Natural killer cell (primary cell): ENCODE data around the gene USP44. TPM values are rescaled to one million over a fixed set of nuclear protein-coding genes. Genes with fewer than 3 reads are reported as not detected.

Experiments
- ATAC-seq, 3 donors: fragments of 150-1000 bp in 2 of 3; fragments of 200-7000 bp in 1 of 3; cut with Tn5 transposase; 1 replicate in 1 of 3; 2 replicates in 2 of 3; pipeline ENCODE4 v1.10.0; 2021; ENCODE audit warnings: mild to moderate bottlenecking in 2 of 3, moderate library complexity in 2 of 3
- DNase-seq, 2 donors: peaks; one replicate each; pipeline versions ENCODE4 v3.0.0 to v3.0.0-alpha.2; 2013 to 2021; ENCODE audit warnings: mixed read lengths in 1 of 2
- H3K27ac ChIP-seq: one replicate; pipeline ENCODE4 v1.5.1; 2013; ENCODE audit warnings: mild to moderate bottlenecking, low read length
- H3K27me3 ChIP-seq: one replicate; pipeline ENCODE4 v1.6.1; 2013; ENCODE audit warnings: low read length; ENCODE audit not compliant: control insufficient read depth, insufficient read depth
- H3K36me3 ChIP-seq: one replicate; pipeline ENCODE4 v1.6.1; 2013; ENCODE audit warnings: low read length; ENCODE audit not compliant: control insufficient read depth, insufficient read depth
- H3K4me1 ChIP-seq: one replicate; pipeline ENCODE4 v1.6.1; 2013; ENCODE audit warnings: low read length; ENCODE audit not compliant: control insufficient read depth, insufficient read depth
- H3K4me3 ChIP-seq: one replicate; pipeline ENCODE4 v1.5.1; 2013; ENCODE audit warnings: low read length
- H3K9me3 ChIP-seq: one replicate; pipeline ENCODE4 v1.6.1; 2013; ENCODE audit warnings: low read length; ENCODE audit not compliant: control insufficient read depth, insufficient read depth
- H3K27ac Mint-ChIP-seq, 2 donors: one replicate each; pipeline ENCODE4 v1.8.0; 2022; ENCODE audit warnings: mild to moderate bottlenecking in 2 of 2, mixed read lengths in 2 of 2, moderate library complexity in 1 of 2
- H3K27me3 Mint-ChIP-seq, 2 donors: one replicate each; pipeline ENCODE4 v1.8.0; 2022; ENCODE audit warnings: low read depth in 2 of 2, mixed read lengths in 2 of 2
- H3K36me3 Mint-ChIP-seq: one replicate; pipeline ENCODE4 v1.8.0; 2022; ENCODE audit warnings: mixed read lengths
- H3K4me1 Mint-ChIP-seq, 2 donors: one replicate each; pipeline ENCODE4 v1.8.0; 2022; ENCODE audit warnings: mixed read lengths in 2 of 2
- H3K4me3 Mint-ChIP-seq: one replicate; pipeline ENCODE4 v1.8.0; 2022; ENCODE audit warnings: mild to moderate bottlenecking, moderate library complexity, mixed read lengths
- H3K9me3 Mint-ChIP-seq, 2 donors: one replicate each; pipeline ENCODE4 v1.8.0; 2022; ENCODE audit warnings: mixed read lengths in 2 of 2
- WGBS: methylation state at CpG from one replicate; pipeline ENCODE4 v1.1.7; 2013; ENCODE audit warnings: missing lambda C conversion rate; ENCODE audit not compliant: insufficient coverage; 5-methylcytosine and 5-hydroxymethylcytosine counted together
- intact Hi-C: fragments of 100-400 bp; cut with micrococcal nuclease; formaldehyde crosslinking; loops from one replicate; pipeline ENCODE4 v1.14.2; 2022
- total RNA-seq, 4 donors: library from RNA; stranded (reverse); fragments of 120-200 nt in 1 of 4; gene quantifications; one replicate each; pipeline versions ENCODE4 v1.2.3 to v1.2.4, GENCODE V29; 2013 to 2022
- TF ChIP-seq, protein P1 (sequence below): fragments of 200-600 bp; IDR thresholded peaks from one replicate; pipeline ENCODE4 v1.8.0; 2022; ENCODE audit warnings: antibody characterized with exemption

USP44 gene
- total RNA-seq, 3 donors from 2014 or later (not counting 1 experiment from before 2014, with no cell fraction given): 0.09 to 1.8 (median 0.63) TPM

DNA sequence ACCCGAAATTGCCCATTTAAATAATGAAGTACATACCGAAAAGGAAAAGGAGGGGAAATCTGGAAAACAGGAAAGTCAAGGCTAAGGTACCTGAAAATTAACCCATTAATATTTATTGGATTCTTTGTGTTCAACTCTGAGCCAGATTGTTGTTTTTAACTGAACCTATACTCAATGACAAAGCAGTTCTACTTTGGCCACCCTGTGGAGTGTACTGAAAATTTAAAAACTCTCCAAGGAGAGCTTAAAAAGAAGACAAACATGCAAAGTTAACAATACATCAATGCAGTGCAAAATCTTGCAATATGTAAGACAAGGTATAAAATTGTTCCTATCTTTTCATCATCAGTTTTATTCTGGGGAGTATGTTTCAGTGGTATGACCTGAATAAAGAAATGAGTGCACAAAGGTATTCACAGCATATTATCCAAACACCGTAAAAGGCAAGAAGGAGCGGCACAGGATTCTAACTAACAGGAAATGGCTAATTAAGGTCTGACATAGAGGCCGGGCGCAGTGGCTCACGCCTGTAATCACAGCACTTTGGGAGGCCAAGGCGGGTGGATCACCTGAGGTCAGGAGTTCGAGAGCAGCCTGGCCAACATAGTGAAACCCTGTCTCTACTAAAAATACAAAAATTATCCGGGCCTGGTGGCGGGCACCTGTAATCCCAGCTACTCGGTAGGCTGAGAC lies 1.7 kb downstream of the USP44 start:
- Histone ChIP-seq H3K9me3 (no peaks in the 10 kb centered on the region), H3K4me1 (peaks cover 6% of the 10 kb centered on the region), H3K27me3 (peaks cover 8% of the 10 kb centered on the region), H3K36me3 (no peaks in the 10 kb centered on the region), H3K4me3 (peak overlapping the region; percentile 51), H3K27ac (peak overlapping the region; percentile 62)
- Mint-ChIP-seq H3K4me1 (peaks cover 0 to 16% of the 10 kb centered on the region in 2 donors), H3K36me3 (no peaks in the 10 kb centered on the region), H3K4me3 (peak overlapping the region; percentile 81), H3K27ac (peak overlapping the region in 1 of 2 donors; percentile 68), H3K27me3 (peaks cover 34 to 40% of the 10 kb centered on the region in 2 donors), H3K9me3 (no peaks in the 10 kb centered on the region)
- intact Hi-C loops: no loop called here
- WGBS: 80% methylated on average over 12 of the region's 12 CpGs
- no peak for ATAC-seq
- TF ChIP-seq, protein P1, sequence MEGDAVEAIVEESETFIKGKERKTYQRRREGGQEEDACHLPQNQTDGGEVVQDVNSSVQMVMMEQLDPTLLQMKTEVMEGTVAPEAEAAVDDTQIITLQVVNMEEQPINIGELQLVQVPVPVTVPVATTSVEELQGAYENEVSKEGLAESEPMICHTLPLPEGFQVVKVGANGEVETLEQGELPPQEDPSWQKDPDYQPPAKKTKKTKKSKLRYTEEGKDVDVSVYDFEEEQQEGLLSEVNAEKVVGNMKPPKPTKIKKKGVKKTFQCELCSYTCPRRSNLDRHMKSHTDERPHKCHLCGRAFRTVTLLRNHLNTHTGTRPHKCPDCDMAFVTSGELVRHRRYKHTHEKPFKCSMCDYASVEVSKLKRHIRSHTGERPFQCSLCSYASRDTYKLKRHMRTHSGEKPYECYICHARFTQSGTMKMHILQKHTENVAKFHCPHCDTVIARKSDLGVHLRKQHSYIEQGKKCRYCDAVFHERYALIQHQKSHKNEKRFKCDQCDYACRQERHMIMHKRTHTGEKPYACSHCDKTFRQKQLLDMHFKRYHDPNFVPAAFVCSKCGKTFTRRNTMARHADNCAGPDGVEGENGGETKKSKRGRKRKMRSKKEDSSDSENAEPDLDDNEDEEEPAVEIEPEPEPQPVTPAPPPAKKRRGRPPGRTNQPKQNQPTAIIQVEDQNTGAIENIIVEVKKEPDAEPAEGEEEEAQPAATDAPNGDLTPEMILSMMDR: no peak
- no peak for DNase-seq

DNA sequence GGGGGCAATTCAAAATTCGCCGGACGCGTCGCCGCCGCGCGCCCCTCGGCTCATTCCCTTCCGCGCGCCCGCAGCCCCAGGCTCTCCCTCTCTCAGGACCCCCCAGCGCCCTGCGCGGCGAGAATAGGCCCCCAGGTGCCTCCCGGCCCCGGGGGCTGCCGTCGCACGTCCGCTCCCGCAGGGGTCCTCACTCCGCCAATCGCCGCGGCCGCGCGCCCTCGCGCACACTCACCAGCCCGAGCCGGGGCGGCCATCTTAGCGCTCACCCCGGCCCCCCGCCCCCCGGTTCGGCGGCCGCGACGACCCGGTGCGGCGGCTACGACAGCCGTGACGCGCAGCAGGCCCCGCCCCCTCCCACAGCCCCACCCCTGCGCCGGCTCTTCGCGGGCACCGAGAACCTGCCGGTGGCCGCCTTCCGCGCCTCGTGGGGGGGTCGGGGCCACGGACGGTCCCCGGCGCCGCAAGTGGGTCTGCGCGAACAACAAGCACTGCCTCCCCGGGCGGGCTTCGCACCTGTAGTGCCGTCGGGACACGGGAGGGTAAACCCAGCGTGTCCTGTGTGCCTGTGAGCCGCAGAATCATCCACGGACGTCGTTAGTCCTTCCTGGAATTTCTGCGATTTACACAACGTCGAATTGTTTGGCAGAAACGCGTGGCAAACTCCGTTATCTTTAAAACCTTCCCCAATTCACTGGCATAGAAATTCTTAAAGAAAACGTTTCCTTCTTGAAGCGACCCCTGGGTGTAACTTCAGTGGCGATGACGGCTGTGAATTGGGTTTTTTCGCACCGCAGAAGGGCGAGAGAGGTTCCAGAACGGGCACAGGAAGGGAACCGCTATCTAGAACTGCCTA lies 2.5 kb downstream of the USP44 start:
- 6% methylated on average over 98 of the region's 98 CpGs for WGBS

DNA sequence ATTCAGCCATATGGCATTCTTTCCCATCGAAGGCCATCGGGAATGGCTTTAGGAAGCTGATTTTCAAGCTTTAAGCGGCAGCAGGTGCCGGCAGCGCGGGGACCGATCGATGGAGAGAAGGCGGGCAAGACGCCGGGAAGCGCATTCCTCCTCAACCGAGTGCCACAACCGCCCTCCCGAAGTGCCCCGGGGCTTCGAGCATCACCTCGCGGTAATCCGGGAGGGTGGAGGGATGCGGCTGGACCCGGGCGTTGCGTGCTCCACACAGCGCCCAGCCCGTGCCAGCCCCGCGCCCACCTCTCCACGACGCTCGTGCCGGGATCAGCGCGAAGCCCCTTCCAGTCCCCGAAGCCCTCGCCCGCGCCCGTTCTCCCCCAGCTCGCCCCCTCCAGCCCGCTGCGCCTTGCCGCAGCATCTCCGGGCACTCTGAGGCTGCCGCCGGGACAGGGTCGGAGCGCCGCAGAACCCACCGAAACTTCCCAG lies 3.2 kb downstream of the USP44 start:
- Mint-ChIP-seq H3K36me3 (no peaks in the 10 kb centered on the region), H3K4me1 (peaks cover 0 to 16% of the 10 kb centered on the region in 2 donors), H3K27ac (peak overlapping the region in 1 of 2 donors; percentile 49), H3K27me3 (peaks cover 34 to 40% of the 10 kb centered on the region in 2 donors), H3K9me3 (no peaks in the 10 kb centered on the region), H3K4me3 (peak overlapping the region; percentile 88)
- WGBS: 1% methylated on average over 50 of the region's 50 CpGs
- H3K36me3 ChIP-seq: no peaks in the 10 kb centered on the region
- TF ChIP-seq, protein P1: no peak
- peaks cover 8% of the 10 kb centered on the region for H3K27me3 ChIP-seq
- ATAC-seq (peak; percentile 10 to 32 (median 31)), DNase-seq (peak in 1 of 2 donors; percentile 51)
- H3K9me3 ChIP-seq: no peaks in the 10 kb centered on the region
- H3K4me3 ChIP-seq: peak overlapping the region; percentile 61
- intact Hi-C loops: no loop called here
- H3K27ac ChIP-seq: peak overlapping the region; percentile 52
- peaks cover 6% of the 10 kb centered on the region for H3K4me1 ChIP-seq

More for the DNA sequence above, 2.5 kb downstream of the USP44 start:
- TF ChIP-seq, protein P1: no peak
- Histone ChIP-seq H3K4me1 (peaks cover 6% of the 10 kb centered on the region), H3K9me3 (no peaks in the 10 kb centered on the region), H3K27ac (peak overlapping the region; percentile 62), H3K36me3 (no peaks in the 10 kb centered on the region), H3K27me3 (peaks cover 8% of the 10 kb centered on the region), H3K4me3 (peak overlapping the region; percentile 61)
- Mint-ChIP-seq H3K4me3 (peak overlapping the region; percentile 81), H3K36me3 (no peaks in the 10 kb centered on the region), H3K27ac (peak overlapping the region in 1 of 2 donors; percentile 68), H3K4me1 (peaks cover 0 to 16% of the 10 kb centered on the region in 2 donors), H3K9me3 (no peaks in the 10 kb centered on the region), H3K27me3 (peaks cover 34 to 40% of the 10 kb centered on the region in 2 donors)
- DNase-seq: peak; percentile 16 to 83
- intact Hi-C loops: no loop called here
- peak; percentile 73 to 86 (median 86) for ATAC-seq
